H9 (cell line): Measurements from ENCODE around the gene PARD3. TPM values are rescaled to one million over a fixed set of nuclear protein-coding genes. Genes with fewer than 3 reads are reported as not detected.

Experiments
- DNase-seq: peaks from one replicate; pipeline ENCODE4 v3.0.0-alpha.2; 2017
- H2AFZ ChIP-seq: one replicate; pipeline ENCODE4 v1.6.1; 2013; ENCODE audit warnings: mild to moderate bottlenecking, low read length, control low read depth, moderate library complexity
- H2AK5ac ChIP-seq: 2 replicates; pipeline ENCODE4 v1.6.1; 2013; ENCODE audit warnings: low read length, control low read depth, mixed read lengths; ENCODE audit not compliant: insufficient read length
- H2BK120ac ChIP-seq: one replicate; pipeline ENCODE4 v1.6.1; 2013; ENCODE audit warnings: low read depth, mild to moderate bottlenecking, low read length, control low read depth, inconsistent platforms; ENCODE audit not compliant: poor library complexity, severe bottlenecking
- H2BK12ac ChIP-seq: 2 replicates; pipeline ENCODE4 v1.6.1; 2013; ENCODE audit warnings: low read length, control low read depth, mixed read lengths, low read depth; ENCODE audit not compliant: insufficient read length
- H2BK15ac ChIP-seq: 2 replicates; pipeline ENCODE4 v1.6.1; 2013; ENCODE audit warnings: low read depth, low read length, control low read depth
- H2BK20ac ChIP-seq: one replicate; pipeline ENCODE4 v1.6.1; 2013; ENCODE audit warnings: low read depth, mild to moderate bottlenecking, low read length, control low read depth, inconsistent platforms; ENCODE audit not compliant: poor library complexity, severe bottlenecking
- H2BK5ac ChIP-seq: 2 replicates; pipeline ENCODE4 v1.6.1; 2013; ENCODE audit warnings: low read length, control low read depth, mixed read lengths; ENCODE audit not compliant: insufficient read length
- H3K14ac ChIP-seq: 2 replicates; pipeline ENCODE4 v1.6.1; 2013; ENCODE audit warnings: low read length, control low read depth; ENCODE audit not compliant: insufficient read depth
- H3K18ac ChIP-seq: 2 replicates; pipeline ENCODE4 v1.6.1; 2013; ENCODE audit warnings: low read depth, mild to moderate bottlenecking, mixed read lengths, low read length, control low read depth; ENCODE audit not compliant: insufficient read length
- H3K23ac ChIP-seq: 2 replicates; pipeline ENCODE4 v1.6.1; 2013; ENCODE audit warnings: low read length, control low read depth, mixed read lengths, low read depth; ENCODE audit not compliant: insufficient read length
- H3K23me2 ChIP-seq: 2 replicates; pipeline ENCODE4 v1.6.1; 2013; ENCODE audit warnings: low read depth, mild to moderate bottlenecking, mixed read lengths, low read length, control low read depth; ENCODE audit not compliant: insufficient read length, poor library complexity, severe bottlenecking
- H3K27ac ChIP-seq: 2 replicates; pipeline ENCODE4 v1.5.1; 2013; ENCODE audit warnings: low read length, control low read depth, mixed read lengths, low read depth; ENCODE audit not compliant: insufficient read length
- H3K27me3 ChIP-seq: 2 replicates; pipeline ENCODE4 v1.6.1; 2013; ENCODE audit warnings: low read length, control low read depth, inconsistent platforms; ENCODE audit not compliant: insufficient read depth
- H3K4ac ChIP-seq: 2 replicates; pipeline ENCODE4 v1.6.1; 2013; ENCODE audit warnings: low read depth, mild to moderate bottlenecking, control low read depth, inconsistent platforms, low read length, moderate library complexity
- H3K4me1 ChIP-seq: 2 replicates; pipeline ENCODE4 v1.6.1; 2013; ENCODE audit warnings: low read length, control low read depth, inconsistent platforms; ENCODE audit not compliant: insufficient read depth
- H3K4me2 ChIP-seq: 2 replicates; pipeline ENCODE4 v1.6.1; 2013; ENCODE audit warnings: low read length, control low read depth, mixed read lengths; ENCODE audit not compliant: insufficient read length, insufficient read depth
- H3K56ac ChIP-seq: 2 replicates; pipeline ENCODE4 v1.6.1; 2013; ENCODE audit warnings: low read depth, mild to moderate bottlenecking, mixed read lengths, low read length, control low read depth; ENCODE audit not compliant: insufficient read length
- H3K79me1 ChIP-seq: 2 replicates; pipeline ENCODE4 v1.6.1; 2013; ENCODE audit warnings: low read depth, mild to moderate bottlenecking, moderate library complexity, low read length, control low read depth, inconsistent platforms; ENCODE audit not compliant: insufficient read depth, poor library complexity, severe bottlenecking
- H3K79me2 ChIP-seq: 2 replicates; pipeline ENCODE4 v1.6.1; 2013; ENCODE audit warnings: low read length, control low read depth, inconsistent platforms; ENCODE audit not compliant: insufficient read depth
- H3K9ac ChIP-seq: 2 replicates; pipeline ENCODE4 v1.6.1; 2013; ENCODE audit warnings: low read length, control low read depth, mixed read lengths; ENCODE audit not compliant: insufficient read length; ENCODE audit errors: extremely low read depth
- H3K9me3 ChIP-seq: one replicate; pipeline ENCODE4 v1.6.1; 2013; ENCODE audit warnings: low read depth, low read length, inconsistent platforms; ENCODE audit not compliant: control insufficient read depth
- H3T11ph ChIP-seq: one replicate; pipeline ENCODE4 v1.6.1; 2013; ENCODE audit warnings: mild to moderate bottlenecking, low read length, control low read depth, inconsistent platforms
- H4K20me1 ChIP-seq: one replicate; pipeline ENCODE4 v1.6.1; 2013; ENCODE audit not compliant: control insufficient read depth, insufficient read length, insufficient read depth
- H4K5ac ChIP-seq: 2 replicates; pipeline ENCODE4 v1.6.1; 2013; ENCODE audit warnings: low read depth, mild to moderate bottlenecking, mixed read lengths, low read length, control low read depth; ENCODE audit not compliant: insufficient read length
- H4K8ac ChIP-seq: replicated peaks from 2 replicates; pipeline ENCODE4 v1.6.1; 2013; ENCODE audit warnings: low read length, control low read depth, mixed read lengths, low read depth; ENCODE audit not compliant: insufficient read length
- H4K91ac ChIP-seq: 2 replicates; pipeline ENCODE4 v1.6.1; 2013; ENCODE audit warnings: low read depth, mild to moderate bottlenecking, moderate library complexity, mixed read lengths, low read length, control low read depth; ENCODE audit not compliant: insufficient read length
- H3K27ac Mint-ChIP-seq, 3 experiments: 2 replicates in 2 of 3; 3 replicates in 1 of 3; pipeline ENCODE4 v1.8.0; 2020 to 2021; ENCODE audit warnings: mixed read lengths in 3 of 3, mild to moderate bottlenecking in 1 of 3, moderate library complexity in 1 of 3
- H3K27me3 Mint-ChIP-seq: 2 replicates; pipeline ENCODE4 v1.8.0; 2021; ENCODE audit warnings: low read depth, mild to moderate bottlenecking, moderate library complexity, mixed read lengths
- H3K36me3 Mint-ChIP-seq, 3 experiments: 2 replicates in 2 of 3; 3 replicates in 1 of 3; pipeline ENCODE4 v1.8.0; 2020 to 2021; ENCODE audit warnings: low read depth in 3 of 3, mixed read lengths in 3 of 3; ENCODE audit not compliant: insufficient read depth in 1 of 3
- H3K4me1 Mint-ChIP-seq, 2 experiments: 2 replicates each; pipeline ENCODE4 v1.8.0; 2020; ENCODE audit warnings: mixed read lengths in 2 of 2
- H3K4me3 Mint-ChIP-seq, 2 experiments: 2 replicates in 1 of 2; 3 replicates in 1 of 2; pipeline ENCODE4 v1.8.0; 2020 to 2021; ENCODE audit warnings: mild to moderate bottlenecking in 2 of 2, mixed read lengths in 2 of 2, moderate library complexity in 1 of 2
- H3K9me3 Mint-ChIP-seq, 2 experiments: 2 replicates in 1 of 2; 3 replicates in 1 of 2; pipeline ENCODE4 v1.8.0; 2020; ENCODE audit warnings: mild to moderate bottlenecking in 2 of 2, mixed read lengths in 2 of 2, moderate library complexity in 1 of 2
- WGBS: extraction: QIAGEN DNeasy Blood & Tissue Kit; methylation state at CpG from one replicate; pipeline ENCODE4 v1.1.7; 2013; ENCODE audit warnings: missing lambda C conversion rate, low lambda C conversion rate, mixed read lengths; ENCODE audit not compliant: insufficient read length; ENCODE audit errors: extremely low coverage; 5-methylcytosine and 5-hydroxymethylcytosine counted together
- total RNA-seq: library from RNA; stranded (reverse); gene quantifications from 2 replicates; pipeline ENCODE4 v1.2.1, GENCODE V29; 2021
- TF ChIP-seq, protein P1 (sequence below): fragments of 200-600 bp; sonication (generic); conservative IDR thresholded peaks from 3 replicates; pipeline ENCODE4 v1.8.0; 2021; ENCODE audit warnings: antibody characterized with exemption, mild to moderate bottlenecking

PARD3 gene
- total RNA-seq, 1 experiment from 2014 or later, result 44.7 TPM

GRCh38 chr10:34780818-34781380 lies 34.2 kb downstream of the PARD3 start:
- Histone ChIP-seq H2AFZ (no peak overlapping the region), H4K91ac (no peak overlapping the region), H2BK20ac (no peak overlapping the region), H3K79me2 (peaks cover 10% of the 10 kb centered on the region; the same call in 1 of the 2 replicates), H3K4me2 (no peak overlapping the region), H3T11ph (no peak overlapping the region), H3K56ac (no peak overlapping the region), H2BK5ac (no peak overlapping the region), H3K9ac (no peak overlapping the region), H4K5ac (no peak overlapping the region), H2AK5ac (no peak overlapping the region), H3K4ac (no peak overlapping the region), H2BK12ac (no peak overlapping the region), H3K14ac (no peak overlapping the region), H3K23me2 (no peaks in the 10 kb centered on the region), H4K20me1 (no peaks in the 10 kb centered on the region), H3K27ac (no peak overlapping the region), H3K27me3 (no peaks in the 10 kb centered on the region), H3K79me1 (no peaks in the 10 kb centered on the region), H3K4me1 (peaks cover 9% of the 10 kb centered on the region; the same call in 1 of the 2 replicates), H2BK120ac (no peak overlapping the region), H3K18ac (no peak overlapping the region), H4K8ac (no peak overlapping the region), H2BK15ac (no peak overlapping the region), H3K23ac (no peak overlapping the region), H3K9me3 (no peaks in the 10 kb centered on the region)
- DNase-seq, result no peak
- 0 out of 7 replicates have a peak, but pooled peaks cover 0 to 3% (median 0%) of the 10 kb centered on the region in 3 experiments for H3K36me3 Mint-ChIP-seq
- TF ChIP-seq, protein P1, sequence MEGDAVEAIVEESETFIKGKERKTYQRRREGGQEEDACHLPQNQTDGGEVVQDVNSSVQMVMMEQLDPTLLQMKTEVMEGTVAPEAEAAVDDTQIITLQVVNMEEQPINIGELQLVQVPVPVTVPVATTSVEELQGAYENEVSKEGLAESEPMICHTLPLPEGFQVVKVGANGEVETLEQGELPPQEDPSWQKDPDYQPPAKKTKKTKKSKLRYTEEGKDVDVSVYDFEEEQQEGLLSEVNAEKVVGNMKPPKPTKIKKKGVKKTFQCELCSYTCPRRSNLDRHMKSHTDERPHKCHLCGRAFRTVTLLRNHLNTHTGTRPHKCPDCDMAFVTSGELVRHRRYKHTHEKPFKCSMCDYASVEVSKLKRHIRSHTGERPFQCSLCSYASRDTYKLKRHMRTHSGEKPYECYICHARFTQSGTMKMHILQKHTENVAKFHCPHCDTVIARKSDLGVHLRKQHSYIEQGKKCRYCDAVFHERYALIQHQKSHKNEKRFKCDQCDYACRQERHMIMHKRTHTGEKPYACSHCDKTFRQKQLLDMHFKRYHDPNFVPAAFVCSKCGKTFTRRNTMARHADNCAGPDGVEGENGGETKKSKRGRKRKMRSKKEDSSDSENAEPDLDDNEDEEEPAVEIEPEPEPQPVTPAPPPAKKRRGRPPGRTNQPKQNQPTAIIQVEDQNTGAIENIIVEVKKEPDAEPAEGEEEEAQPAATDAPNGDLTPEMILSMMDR, result no peak
- peaks cover 40 to 50% of the 10 kb centered on the region in 2 experiments for H3K4me1 Mint-ChIP-seq
- H3K27me3 Mint-ChIP-seq, result no peaks in the 10 kb centered on the region
- no CpG with 5 or more reads among the region's 11 CpGs for WGBS
- H3K27ac Mint-ChIP-seq, result peak overlapping the region in 2 of 3 experiments; percentile 21 to 85; a peak in 2 of 7 replicates
- H3K9me3 Mint-ChIP-seq, result no peaks in the 10 kb centered on the region
- no peak overlapping the region for H3K4me3 Mint-ChIP-seq
